ENCODE results near the gene COPS7A.
A peak's percentile ranks its signal among the peaks of the same experiment; 100 is the strongest.
"Not testable (repeated sequence)": the region's sequence is repeated elsewhere in the genome, so short reads cannot be mapped to it uniquely, and the experiment has no call there.

COPS7A gene

DNA sequence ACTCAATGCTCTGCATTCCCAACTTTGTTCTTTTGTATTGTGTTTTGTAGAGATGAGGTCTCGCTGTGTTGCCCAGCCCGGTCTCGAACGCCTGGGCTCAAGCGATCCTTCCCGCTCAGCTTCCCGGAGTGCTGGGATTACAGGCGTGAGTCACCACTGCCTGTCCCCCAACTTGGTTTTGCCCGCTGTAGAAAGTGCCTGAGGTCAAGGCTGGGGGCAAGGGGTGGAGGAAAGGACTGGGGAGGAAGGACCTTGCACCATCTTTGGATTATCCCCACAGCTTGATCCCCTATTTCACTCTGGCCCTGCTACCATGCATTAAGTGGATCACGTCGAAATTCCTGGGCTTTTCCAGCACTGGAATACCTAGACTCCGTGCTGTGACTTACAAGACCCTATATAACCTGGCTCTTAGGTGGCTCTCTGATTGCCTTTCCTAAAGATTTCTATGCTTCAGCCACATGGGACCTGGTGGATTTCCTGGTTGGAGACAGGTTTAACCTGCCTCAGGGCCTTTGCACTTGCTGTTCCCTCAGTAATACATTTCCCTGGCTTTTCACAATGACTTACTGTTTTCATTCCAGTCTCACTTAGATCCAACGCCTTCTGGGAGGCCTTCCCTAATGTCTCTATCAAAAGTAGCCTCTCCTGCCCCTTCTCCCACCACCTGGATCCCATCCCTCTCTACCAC is 22.6 kb upstream of the COPS7A start:
- no peak for DNase-seq (ENCODE audit: low spot score)

DNA sequence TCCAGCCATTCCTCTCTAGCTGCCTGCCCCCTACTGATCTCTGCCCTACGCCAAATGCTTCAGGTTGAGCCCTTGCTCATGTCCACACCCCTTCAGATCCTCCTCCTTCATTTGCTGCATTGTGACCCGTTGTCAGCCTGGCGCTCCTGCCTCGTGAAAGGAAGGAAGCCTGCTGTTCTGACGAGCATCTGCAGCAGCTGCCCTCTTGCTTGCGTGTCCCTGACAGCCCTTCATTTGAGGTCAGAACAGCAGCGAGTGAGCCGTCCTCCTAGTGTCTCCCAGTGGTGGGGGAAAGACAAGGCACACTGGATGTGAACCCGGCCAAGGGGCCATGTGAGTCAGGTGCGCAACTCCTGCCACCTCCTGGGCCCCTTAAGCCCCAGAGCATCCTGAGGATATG is 20.2 kb upstream of the COPS7A start:
- no peak for DNase-seq (ENCODE audit: low spot score)

DNA sequence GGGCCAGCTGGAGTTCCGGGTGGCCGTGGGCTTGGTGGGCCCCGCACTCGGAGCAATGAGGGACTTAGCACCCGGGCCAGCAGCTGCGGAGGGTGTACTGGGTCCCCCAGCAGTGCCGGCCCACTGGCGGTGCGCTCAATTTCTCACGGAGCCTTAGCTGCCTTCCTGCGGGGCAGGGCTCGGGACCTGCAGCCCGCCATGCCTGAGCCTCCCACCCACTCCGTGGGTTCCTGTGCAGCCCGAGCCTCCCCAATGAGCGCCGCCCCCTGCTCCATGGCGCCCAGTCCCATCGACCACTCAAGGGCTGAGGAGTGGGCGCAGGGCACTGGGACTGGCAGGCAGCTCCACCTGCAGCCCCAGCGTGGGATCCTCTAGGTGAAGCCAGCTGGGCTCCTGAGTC is 15.5 kb upstream of the COPS7A start:
- DNase-seq (ENCODE audit: low spot score): not testable (repeated sequence)

DNA sequence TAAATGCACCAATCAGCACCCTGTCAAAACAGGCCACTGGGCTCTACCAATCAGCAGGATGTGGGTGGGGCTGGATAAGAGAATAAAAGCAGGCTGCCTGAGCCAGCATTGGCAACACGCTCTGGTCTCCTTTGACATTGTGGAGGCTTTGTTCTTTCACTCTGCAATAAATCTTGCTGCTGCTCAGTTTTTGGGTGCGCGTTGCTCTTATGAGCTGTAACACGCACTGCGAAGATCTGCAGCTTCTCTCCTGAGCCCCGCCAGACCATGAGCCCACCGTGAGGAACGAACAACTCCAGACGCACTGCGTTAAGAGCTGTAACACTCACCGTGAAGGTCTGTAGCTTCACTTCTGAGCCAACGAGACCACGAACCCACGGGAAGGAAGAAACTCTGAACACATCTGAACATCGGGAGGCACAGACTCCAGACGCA is 14.9 kb upstream of the COPS7A start:
- DNase-seq (ENCODE audit: low spot score): no peak

DNA sequence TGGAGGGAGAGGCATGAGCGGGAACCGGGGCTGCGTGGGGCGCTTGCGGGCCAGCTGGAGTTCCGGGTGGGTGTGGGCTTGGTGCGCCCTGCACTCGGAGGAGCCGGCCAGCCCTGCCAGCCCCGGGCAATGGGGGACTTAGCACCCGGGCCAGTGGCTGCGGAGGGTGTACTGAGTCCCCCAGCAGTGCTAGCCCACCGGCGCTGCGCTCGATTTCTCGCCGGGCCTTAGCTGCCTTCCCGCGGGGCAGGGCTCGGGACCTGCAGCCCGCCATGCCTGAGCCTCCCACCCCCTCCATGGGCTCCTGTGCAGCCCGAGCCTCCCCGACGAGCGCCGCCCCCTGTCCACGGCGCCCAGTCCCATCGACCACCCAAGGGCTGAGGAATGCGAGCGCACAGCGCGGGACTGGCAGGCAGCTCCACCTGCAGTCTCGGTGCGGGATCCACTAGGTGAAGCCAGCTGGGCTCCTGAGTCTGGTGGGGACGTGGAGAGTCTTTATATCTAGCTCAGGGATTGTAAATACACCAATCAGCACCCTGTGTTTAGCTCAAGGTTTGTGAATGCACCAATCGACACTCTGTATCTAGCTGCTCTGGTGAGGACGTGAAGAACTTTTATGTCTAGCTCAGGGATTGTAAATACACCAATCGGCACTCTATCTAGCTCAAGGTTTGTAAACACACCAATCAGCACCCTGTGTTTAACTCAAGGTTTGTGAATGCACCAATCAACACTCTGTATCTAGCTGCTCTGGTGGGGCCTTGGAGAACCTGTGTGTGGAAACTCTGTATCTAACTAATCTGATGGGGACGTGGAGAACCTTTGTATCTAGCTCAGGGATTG is 7.6 kb upstream of the COPS7A start:
- DNase-seq (ENCODE audit: low spot score): not testable (repeated sequence)

DNA sequence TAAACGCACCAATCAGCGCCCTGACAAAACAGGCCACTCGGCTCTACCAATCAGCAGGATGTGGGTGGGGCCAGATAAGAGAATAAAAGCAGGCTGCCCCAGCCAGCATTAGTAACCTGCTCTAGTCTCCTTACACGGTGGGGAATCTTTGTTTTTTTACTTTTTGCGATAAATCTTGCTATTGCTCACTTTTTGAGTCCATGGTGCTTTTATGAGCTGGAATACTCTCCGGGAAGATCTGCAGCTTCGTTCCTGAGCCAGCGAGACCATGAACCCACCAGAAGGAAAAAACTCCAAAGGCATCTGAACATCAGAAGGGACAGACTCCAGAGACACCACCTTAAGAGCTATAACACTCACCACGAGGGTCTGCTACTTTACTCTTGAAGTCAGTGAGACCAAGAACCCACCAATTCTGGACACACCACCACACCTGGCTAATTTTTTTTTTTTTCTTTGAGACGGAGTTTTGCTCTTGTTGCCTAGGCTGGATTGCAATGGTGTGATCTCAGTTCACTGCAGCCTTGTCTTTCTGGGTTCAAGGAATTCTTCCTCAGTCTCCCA is 6.9 kb upstream of the COPS7A start:
- no peak for DNase-seq (ENCODE audit: low spot score)

- DNase-seq (ENCODE audit: low spot score): no peak
These were observed 983 bp upstream of the COPS7A start for GRCh38 chr12:6722863-6723262.

DNA sequence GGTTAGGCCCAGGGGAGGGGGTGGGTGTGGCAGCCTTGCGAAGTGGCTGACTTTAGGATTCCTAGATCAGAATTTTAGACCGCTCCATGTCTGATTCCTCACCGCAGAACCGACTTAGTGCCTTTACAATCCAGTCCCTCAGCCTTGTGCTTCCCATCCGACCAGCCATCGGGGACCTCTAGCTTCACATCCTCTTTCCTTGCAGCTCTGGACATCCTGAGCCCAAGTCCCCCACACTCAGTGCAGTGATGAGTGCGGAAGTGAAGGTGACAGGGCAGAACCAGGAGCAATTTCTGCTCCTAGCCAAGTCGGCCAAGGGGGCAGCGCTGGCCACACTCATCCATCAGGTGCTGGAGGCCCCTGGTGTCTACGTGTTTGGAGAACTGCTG is 557 bp downstream of the COPS7A start:
- DNase-seq (ENCODE audit: low spot score): no peak

- DNase-seq (ENCODE audit: low spot score): no peak
These were observed 1.5 kb downstream of the COPS7A start for GRCh38 chr12:6725350-6725749.

DNA sequence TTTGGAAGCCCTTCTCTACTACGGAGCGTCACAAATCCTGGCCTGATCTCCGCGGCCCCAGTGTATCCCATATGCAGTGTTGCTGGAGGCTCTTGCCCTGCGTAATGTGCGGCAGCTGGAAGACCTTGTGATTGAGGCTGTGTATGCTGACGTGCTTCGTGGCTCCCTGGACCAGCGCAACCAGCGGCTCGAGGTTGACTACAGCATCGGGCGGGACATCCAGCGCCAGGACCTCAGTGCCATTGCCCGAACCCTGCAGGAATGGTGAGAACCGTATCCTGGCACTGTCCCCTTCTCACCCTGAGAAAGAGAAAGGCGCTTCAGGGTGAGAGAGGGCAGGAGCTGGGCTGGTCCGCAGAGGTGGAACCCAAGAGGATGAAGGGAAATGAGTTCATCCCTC is 5.3 kb downstream of the COPS7A start:
- no peak for DNase-seq (ENCODE audit: low spot score)

GRCh38 chr12:6730169-6730568 is 6.3 kb downstream of the COPS7A start:
- no peak for DNase-seq (ENCODE audit: low spot score)

DNA sequence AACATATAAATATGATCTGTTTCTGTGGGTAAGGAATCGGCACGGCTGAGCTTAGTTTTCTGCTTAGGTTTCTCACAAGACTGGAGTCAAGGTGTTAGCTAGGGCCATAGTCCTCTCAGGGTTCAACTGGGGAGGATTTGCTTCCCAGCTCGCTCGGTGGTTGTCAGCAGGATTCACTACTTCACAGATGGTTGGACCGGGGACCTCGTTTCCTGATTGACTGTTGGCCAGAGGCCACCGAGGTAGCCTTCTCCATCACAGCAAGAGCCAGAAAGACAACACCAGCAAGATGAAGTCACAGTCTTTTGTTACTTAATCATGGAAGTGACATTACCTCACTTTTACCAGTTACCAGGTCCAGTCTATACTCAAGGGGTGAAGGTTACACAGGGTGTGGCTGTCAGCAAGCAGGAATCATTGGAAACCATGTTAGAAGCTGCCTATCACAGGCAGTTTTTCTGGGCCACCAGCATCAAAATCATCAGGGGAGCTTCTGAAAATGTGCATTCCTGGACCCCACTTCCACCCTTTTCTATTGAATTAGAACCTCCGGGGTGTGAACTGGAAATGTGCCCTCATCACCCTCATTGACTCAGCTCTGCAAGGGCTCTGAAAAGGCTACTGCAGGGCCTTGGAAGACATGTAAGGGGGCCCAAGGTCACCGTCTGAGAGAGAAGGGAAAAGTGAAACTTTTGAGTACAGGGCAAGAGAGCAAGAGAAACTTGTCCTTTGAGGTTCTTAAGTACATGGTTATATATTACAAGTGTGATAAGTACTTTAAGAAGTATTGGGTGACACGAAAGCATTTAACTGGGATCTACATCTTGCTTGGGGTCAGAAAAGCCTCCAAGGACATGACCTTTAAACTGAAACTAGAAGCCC is 10.9 kb downstream of the COPS7A start:
- DNase-seq (ENCODE audit: low spot score): no peak

- peak; percentile 68 for DNase-seq (ENCODE audit: low spot score)
These were observed 11.8 kb downstream of the COPS7A start for GRCh38 chr12:6735448-6736191.

DNA sequence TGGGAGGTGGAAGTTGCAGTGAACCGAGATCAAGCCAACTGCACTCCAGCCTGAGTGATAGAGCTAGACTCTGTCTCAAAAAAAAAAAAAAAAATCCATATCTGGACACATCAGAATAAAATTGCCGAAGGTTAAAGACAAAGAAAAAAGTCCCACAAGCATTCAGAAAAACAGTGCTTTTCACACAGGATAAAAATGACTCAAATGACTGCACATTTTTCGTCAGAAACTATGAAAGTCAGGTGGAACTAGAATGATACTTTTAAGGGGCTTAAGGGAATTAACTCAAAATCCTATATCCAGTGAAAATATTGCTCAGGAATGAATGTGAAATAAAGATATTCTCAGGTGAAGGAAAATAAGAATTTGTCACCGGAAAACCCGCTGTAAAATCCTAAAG is 12.9 kb downstream of the COPS7A start:
- DNase-seq (ENCODE audit: low spot score): no peak

- not testable (repeated sequence) for DNase-seq (ENCODE audit: low spot score)
These were observed 18.2 kb downstream of the COPS7A start for GRCh38 chr12:6742080-6742479.

DNA sequence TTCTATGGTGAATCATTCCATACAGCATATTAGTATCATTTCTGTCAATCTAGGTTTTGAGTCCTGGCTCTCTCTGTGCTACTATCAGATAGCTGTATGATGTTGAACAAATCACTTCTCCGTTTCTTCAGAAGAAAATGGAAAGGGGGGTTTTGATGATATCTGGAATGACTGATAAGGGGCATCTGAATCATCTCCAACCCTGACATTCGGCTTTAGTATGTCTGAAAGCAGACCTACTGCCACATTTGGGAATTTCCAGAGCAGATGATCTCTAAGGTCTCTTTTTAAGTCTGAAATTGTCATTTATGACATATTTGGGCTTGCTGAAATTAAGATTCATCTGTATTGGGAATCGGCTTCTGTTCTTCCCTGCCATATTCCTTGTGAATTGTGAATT is 19.0 kb downstream of the COPS7A start:
- DNase-seq (ENCODE audit: low spot score): no peak

- DNase-seq (ENCODE audit: low spot score): not testable (repeated sequence)
These were observed 19.5 kb downstream of the COPS7A start for GRCh38 chr12:6743300-6743699.

- DNase-seq (ENCODE audit: low spot score): no peak
These were observed 22.1 kb downstream of the COPS7A start for GRCh38 chr12:6745741-6746525.

DNA sequence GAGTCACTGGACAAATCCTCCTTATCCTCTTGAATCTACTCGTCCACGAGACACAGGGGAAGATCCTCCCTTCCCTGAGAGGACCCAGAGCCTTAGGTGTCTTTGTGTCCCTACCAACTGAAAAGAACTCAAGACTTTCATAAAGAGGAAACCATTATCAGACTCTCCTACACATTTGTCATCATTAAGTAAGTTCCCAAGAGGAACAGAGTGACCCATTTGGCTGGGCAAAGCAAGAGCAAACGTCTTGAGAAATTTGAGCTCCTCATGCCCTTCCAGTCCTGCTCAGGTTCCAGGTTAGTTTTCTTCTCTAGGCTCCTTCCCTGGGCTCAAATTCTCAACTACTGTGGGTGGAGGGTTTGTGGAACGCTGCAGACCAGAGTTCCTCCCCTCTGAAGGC is 23.4 kb downstream of the COPS7A start:
- no peak for DNase-seq (ENCODE audit: low spot score)

- no peak for DNase-seq (ENCODE audit: low spot score)
These were observed 24.9 kb downstream of the COPS7A start for GRCh38 chr12:6748761-6749160.

GRCh38 chr12:6750506-6750905 is 26.7 kb downstream of the COPS7A start:
- DNase-seq (ENCODE audit: low spot score): no peak
